ENCODE data around the gene MYL6. TPM values are rescaled to one million over a fixed set of nuclear protein-coding genes. Genes with fewer than 3 reads are reported as not detected.

MYL6 gene
- total and polyA plus RNA-seq, 9 of the 15 experiments (the other 6 are each of a cell fraction or from before 2014, with no cell fraction given) = 557 to 1,664 (median 958) TPM

- TF ChIP-seq PREB (CRISPR knock-in tag; IDR thresholded peaks at IDR 0.05) (no peak), PML (IDR thresholded peaks at IDR 0.05; ENCODE audit: low read length) (peak; percentile 83), NR0B1 (IDR thresholded peaks at IDR 0.05; ENCODE audit: partially characterized antibody) (no peak), CCNT2 (IDR thresholded peaks at IDR 0.05; ENCODE audit: borderline replicate concordance, extremely low read depth, insufficient read length, low read depth, low read length) (peak; percentile 97), XRCC4 (IDR thresholded peaks at IDR 0.05; ENCODE audit: extremely low read depth, insufficient read depth, insufficient read length) (no peak), NRF1 (conservative IDR thresholded peaks at IDR 0.05 in 1 of 2, IDR thresholded peaks at IDR 0.05 in 1 of 2) (peak in 1 of 2 experiments; percentile 13; a peak in 2 of 4 replicates), ZNF830 (CRISPR knock-in tag; IDR thresholded peaks at IDR 0.05) (no peak), RBM17 (IDR thresholded peaks at IDR 0.05; ENCODE audit: borderline replicate concordance, low read depth, low read length) (no peak), SMARCA4 (IDR thresholded peaks at IDR 0.05) (peak; percentile 98), SMAD4 (CRISPR knock-in tag; conservative IDR thresholded peaks at IDR 0.05) (peak; percentile 64; the same call in 1 of the 2 replicates), XRCC5 (IDR thresholded peaks at IDR 0.05; ENCODE audit: low read depth, low read length) (no peak), MYC (IDR thresholded peaks at IDR 0.05; ENCODE audit: low read depth, low read length) (0 out of 2 replicates have a peak, but pooled peaks have one; percentile 27), MYC (CRISPR knock-in tag; IDR thresholded peaks at IDR 0.05; ENCODE audit: borderline replicate concordance, low read depth) (no peak), BCLAF1 (IDR thresholded peaks at IDR 0.05; ENCODE audit: borderline replicate concordance in 1 of 2, control insufficient read depth in 1 of 2, low read depth in 2 of 2, low read length in 1 of 2) (no peak), RFX7 (CRISPR knock-in tag; IDR thresholded peaks at IDR 0.05) (no peak), TAF1 (IDR thresholded peaks at IDR 0.05; ENCODE audit: control insufficient read depth, extremely low read depth, insufficient read depth, low read length, severe bottlenecking) (no peak), MCM2 (IDR thresholded peaks at IDR 0.05; ENCODE audit: low read depth) (no peak), RAD51 (IDR thresholded peaks at IDR 0.05; ENCODE audit: borderline replicate concordance, low read depth) (0 out of 2 replicates have a peak, but pooled peaks have one; percentile 8), SMAD1 (IDR thresholded peaks at IDR 0.05; ENCODE audit: low read depth, low read length, partially characterized antibody) (peak; percentile 82), ZNF143 (CRISPR knock-in tag; IDR thresholded peaks at IDR 0.05) (no peak), PKNOX1 (IDR thresholded peaks at IDR 0.05) (no peak; the same call in 1 of the 2 replicates), POLR2G (IDR thresholded peaks at IDR 0.05; ENCODE audit: low read depth, low read length) (peak; percentile 49; the same call in 1 of the 2 replicates)
Measured at GRCh38 chr12:56126732-56127239, 31.4 kb upstream of the MYL6 start (continued).

Measured in K562 (cell line).